EL (cell line): ENCODE data around the gene ANKRD39.

ENCODE experiments used
- DNase-seq: peaks from one replicate; pipeline ENCODE4 v3.0.0-alpha.2; 2016

The ANKRD39 gene

GRCh38 chr2:96848264-96848663, 9.6 kb downstream of the ANKRD39 start:
- DNase-seq, result no peak

GRCh38 chr2:96847586-96847985, 10.2 kb downstream of the ANKRD39 start:
- DNase-seq, result no peak

GRCh38 chr2:96846825-96847224, 11.0 kb downstream of the ANKRD39 start:
- DNase-seq, result no peak

GRCh38 chr2:96844405-96844808, 13.4 kb downstream of the ANKRD39 start:
- DNase-seq, result no peak

GRCh38 chr2:96843538-96844268, 14.1 kb downstream of the ANKRD39 start, which contains the start of gene ANKRD23:
Gene ANKRD23 (minus strand): TSS chr2:96844021. CDS start chr2:96843992, 29 bp downstream.
- DNase-seq, result no peak

- DNase-seq, result no peak
Observed at GRCh38 chr2:96842600-96842999, 15.2 kb downstream of the ANKRD39 start.

GRCh38 chr2:96841701-96842495, 15.9 kb downstream of the ANKRD39 start:
- DNase-seq, result no peak

GRCh38 chr2:96839875-96840850, 17.7 kb downstream of the ANKRD39 start:
- DNase-seq, result no peak

GRCh38 chr2:96839293-96839874, 18.4 kb downstream of the ANKRD39 start:
- DNase-seq, result no peak

GRCh38 chr2:96838345-96839292, 19.2 kb downstream of the ANKRD39 start:
- DNase-seq, result no peak

- no peak for DNase-seq
Observed at GRCh38 chr2:96837575-96837974, 20.2 kb downstream of the ANKRD39 start.

GRCh38 chr2:96835830-96836229, 22.0 kb downstream of the ANKRD39 start:
- DNase-seq, result no peak

GRCh38 chr2:96832754-96833507, 24.9 kb downstream of the ANKRD39 start:
- peak; percentile 73 for DNase-seq

GRCh38 chr2:96832408-96832753, 25.4 kb downstream of the ANKRD39 start:
- no peak for DNase-seq

GRCh38 chr2:96831679-96832078, 26.1 kb downstream of the ANKRD39 start:
- DNase-seq, result no peak

GRCh38 chr2:96830044-96830562, 27.7 kb downstream of the ANKRD39 start:
- DNase-seq, result no peak

GRCh38 chr2:96828874-96829273, 28.9 kb downstream of the ANKRD39 start:
- no peak for DNase-seq

- no peak for DNase-seq
Observed at GRCh38 chr2:96828436-96828835, 29.4 kb downstream of the ANKRD39 start.

GRCh38 chr2:96826546-96827278, 31.1 kb downstream of the ANKRD39 start:
- no peak for DNase-seq

GRCh38 chr2:96825057-96825456, 32.8 kb downstream of the ANKRD39 start:
- no peak for DNase-seq
